Prostate gland (tissue), 2 donors: Measurements from ENCODE around the gene CSNK1A1.

Source experiments
- POLR2A ChIP-seq: fragments of 450-650 bp; IDR thresholded peaks from one replicate; pipeline ENCODE4 v1.6.1; 2016; ENCODE audit warnings: antibody characterized with exemption, mild to moderate bottlenecking
- POLR2AphosphoS5 ChIP-seq: sonication (generic); formaldehyde crosslinking; IDR thresholded peaks from one replicate; pipeline ENCODE4 v1.6.1; 2017; ENCODE audit warnings: antibody characterized with exemption
- TF ChIP-seq, protein P1 (sequence below), 4 experiments: fragments of 200-600 bp in 2 of 4; fragments of 450-650 bp in 2 of 4; sonication (generic) in 2 of 4; IDR thresholded peaks; 1 replicate in 3 of 4; 2 replicates in 1 of 4; pipeline ENCODE4 v1.5.1; 2016 to 2019; ENCODE audit warnings: antibody characterized with exemption in 4 of 4, mild to moderate bottlenecking in 2 of 4, moderate library complexity in 2 of 4

GRCh38 chr5:149526845-149527590 lies 24.2 kb downstream of the CSNK1A1 start:
- no peak for TF ChIP-seq POLR2A
- TF ChIP-seq, protein P1, sequence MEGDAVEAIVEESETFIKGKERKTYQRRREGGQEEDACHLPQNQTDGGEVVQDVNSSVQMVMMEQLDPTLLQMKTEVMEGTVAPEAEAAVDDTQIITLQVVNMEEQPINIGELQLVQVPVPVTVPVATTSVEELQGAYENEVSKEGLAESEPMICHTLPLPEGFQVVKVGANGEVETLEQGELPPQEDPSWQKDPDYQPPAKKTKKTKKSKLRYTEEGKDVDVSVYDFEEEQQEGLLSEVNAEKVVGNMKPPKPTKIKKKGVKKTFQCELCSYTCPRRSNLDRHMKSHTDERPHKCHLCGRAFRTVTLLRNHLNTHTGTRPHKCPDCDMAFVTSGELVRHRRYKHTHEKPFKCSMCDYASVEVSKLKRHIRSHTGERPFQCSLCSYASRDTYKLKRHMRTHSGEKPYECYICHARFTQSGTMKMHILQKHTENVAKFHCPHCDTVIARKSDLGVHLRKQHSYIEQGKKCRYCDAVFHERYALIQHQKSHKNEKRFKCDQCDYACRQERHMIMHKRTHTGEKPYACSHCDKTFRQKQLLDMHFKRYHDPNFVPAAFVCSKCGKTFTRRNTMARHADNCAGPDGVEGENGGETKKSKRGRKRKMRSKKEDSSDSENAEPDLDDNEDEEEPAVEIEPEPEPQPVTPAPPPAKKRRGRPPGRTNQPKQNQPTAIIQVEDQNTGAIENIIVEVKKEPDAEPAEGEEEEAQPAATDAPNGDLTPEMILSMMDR (IDR thresholded peaks at IDR 0.05), result no peak
- no peak for TF ChIP-seq POLR2AphosphoS5
